Stimulated activated CD4-positive, alpha-beta T cell treated with anti-CD3 and anti-CD28 coated beads, Interleukin-4, amount 100 ng/mL, for 48 hours (primary cell): ENCODE data around the gene AMIGO1.
A peak's percentile ranks its signal among the peaks of the same experiment; 100 is the strongest.

Source experiments
- DNase-seq, 2 donors: peaks; one replicate each; pipeline ENCODE4 v3.0.0-alpha.2; 2020; ENCODE audit warnings: low read depth in 2 of 2

AMIGO1 gene, protein sequence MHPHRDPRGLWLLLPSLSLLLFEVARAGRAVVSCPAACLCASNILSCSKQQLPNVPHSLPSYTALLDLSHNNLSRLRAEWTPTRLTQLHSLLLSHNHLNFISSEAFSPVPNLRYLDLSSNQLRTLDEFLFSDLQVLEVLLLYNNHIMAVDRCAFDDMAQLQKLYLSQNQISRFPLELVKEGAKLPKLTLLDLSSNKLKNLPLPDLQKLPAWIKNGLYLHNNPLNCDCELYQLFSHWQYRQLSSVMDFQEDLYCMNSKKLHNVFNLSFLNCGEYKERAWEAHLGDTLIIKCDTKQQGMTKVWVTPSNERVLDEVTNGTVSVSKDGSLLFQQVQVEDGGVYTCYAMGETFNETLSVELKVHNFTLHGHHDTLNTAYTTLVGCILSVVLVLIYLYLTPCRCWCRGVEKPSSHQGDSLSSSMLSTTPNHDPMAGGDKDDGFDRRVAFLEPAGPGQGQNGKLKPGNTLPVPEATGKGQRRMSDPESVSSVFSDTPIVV

GRCh38 chr1:109509176-109510134 lies at the start of gene AMIGO1:
Gene AMIGO1, minus strand, starts transcription at chr1:109509727. Its CDS starts 815 bp downstream, at chr1:109508912.
- peak; percentile 45 to 63 for DNase-seq

DNA sequence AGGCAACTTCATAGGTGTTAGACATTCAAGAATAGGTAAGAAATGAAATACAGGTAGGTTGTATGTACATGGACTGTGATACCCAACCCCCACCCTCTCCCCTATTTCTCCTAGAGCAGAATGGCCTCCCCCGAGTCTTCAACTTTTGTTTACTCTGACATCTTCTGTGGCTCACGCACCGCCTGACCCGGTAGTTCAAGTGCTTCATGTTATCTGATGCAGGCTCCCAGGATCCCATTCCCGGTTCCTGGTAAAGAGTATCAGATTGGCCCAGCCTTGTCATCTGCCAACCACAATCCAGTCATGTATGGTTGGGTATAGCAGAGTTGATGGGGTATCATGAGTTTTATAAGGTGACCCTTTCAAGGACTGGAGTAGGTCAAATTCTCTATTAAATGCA lies 48.0 kb upstream of the AMIGO1 start:
- no peak for DNase-seq

GRCh38 chr1:109556563-109556962 lies 47.0 kb upstream of the AMIGO1 start:
- no peak for DNase-seq

GRCh38 chr1:109548321-109549267 lies 39.1 kb upstream of the AMIGO1 start, which contains the start of gene GNAI3:
Gene GNAI3, plus strand, starts transcription at chr1:109548615. Its CDS starts 106 bp downstream, at chr1:109548721.
- DNase-seq = peak; percentile 88 to 94

GRCh38 chr1:109547463-109548320 lies 38.2 kb upstream of the AMIGO1 start:
- DNase-seq = peak in 1 of 2 donors; percentile 9

DNA sequence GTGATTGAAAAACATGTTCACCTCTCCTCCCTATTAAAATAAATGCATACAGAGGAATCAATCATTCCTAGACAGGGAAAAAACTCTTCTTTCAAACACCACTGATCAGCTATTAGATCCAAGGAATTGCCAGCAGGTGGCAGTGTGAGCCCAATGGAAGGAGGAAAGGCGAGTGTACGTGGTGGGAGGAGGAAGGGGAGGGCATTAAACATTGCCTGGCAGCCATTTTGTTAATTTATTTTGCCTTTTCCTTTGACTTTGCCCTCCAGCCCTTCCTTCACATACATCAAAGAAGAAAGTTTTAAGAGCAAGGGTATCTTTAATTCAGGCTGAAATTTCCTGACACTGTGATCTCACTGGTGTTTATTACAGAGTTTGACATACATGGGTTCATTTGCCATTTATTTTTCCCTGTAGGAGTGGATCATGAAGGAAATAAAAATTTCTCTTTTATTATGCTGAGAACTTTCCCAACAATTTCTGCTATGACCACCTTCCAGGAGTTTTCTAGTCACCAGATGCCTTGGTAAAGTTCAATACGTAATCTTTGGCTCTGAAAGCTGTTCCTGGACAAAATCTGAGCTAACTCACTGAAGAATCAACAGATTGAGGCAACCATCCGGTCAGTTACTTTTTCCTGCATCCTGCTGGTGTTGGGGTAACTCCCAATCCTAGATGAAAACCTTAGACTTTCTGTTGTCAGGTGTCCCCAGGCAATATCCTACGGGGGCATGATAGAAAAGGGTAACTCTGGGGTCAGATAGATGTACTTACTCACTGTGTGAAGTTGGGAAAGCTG lies 37.0 kb upstream of the AMIGO1 start:
- peak; percentile 86 to 88 for DNase-seq

DNA sequence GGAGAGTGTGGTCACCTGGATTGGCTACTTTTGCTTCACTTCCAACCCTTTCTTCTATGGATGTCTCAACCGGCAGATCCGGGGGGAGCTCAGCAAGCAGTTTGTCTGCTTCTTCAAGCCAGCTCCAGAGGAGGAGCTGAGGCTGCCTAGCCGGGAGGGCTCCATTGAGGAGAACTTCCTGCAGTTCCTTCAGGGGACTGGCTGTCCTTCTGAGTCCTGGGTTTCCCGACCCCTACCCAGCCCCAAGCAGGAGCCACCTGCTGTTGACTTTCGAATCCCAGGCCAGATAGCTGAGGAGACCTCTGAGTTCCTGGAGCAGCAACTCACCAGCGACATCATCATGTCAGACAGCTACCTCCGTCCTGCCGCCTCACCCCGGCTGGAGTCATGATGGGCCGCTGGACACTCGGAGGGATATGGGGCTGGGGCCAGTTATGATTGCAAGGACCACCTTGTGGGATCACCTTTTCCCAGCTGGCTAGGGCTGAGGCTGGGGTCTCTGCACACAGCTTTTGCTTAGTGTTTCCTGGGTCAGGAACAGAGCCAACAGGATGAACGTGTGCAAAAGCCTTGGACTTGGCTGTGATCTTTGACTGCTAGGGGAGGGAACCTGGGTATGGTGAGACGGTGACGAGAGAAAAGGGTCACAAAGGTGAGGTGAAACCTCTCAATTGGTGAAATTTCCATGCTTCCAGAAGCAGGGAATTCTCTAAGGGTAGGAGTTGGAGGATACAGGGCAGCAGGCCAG lies 34.6 kb upstream of the AMIGO1 start:
- DNase-seq = no peak

- no peak for DNase-seq
These were observed 33.9 kb upstream of the AMIGO1 start for GRCh38 chr1:109543283-109543987.

- DNase-seq = no peak
These were observed 33.1 kb upstream of the AMIGO1 start for GRCh38 chr1:109542657-109543056.

DNA sequence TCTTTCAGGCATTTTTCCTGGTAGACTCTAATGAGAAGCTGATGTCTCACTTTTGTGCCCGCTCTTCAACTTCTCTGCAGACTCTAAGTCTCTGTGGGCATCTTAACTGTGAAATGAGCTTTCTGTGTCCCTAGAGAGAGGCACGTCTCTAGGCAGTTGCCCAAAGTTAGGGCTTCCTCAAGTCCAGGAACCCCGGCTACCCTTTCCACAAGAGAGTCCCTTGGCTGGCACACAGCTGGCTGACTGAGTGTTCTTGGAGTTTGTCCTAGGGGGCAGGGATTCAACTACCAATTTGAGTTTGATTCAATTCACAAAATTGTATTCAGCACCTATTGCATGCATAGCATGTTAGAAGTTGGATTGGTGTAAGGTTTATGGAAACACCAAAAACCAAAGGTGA lies 31.6 kb upstream of the AMIGO1 start:
- DNase-seq = no peak

DNA sequence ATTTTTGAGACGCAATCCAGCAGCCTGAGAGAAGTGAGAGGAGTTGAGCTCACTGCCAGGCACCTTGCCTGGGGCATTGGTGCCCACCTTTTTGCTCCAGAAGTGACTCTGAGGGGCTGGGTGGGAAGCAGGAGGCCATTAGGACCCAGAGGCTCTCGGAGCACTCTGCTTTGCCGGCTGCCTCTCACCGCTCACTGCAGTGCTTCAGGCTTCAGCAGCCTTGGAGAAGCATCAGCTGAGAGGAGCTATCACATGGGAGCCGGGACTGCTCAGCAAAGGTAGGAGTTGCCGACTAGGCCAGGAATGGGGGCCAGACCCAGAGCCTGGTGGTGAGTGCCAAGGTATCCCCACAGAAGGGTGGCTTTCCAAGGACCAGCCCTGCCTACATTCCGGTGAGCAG lies 30.1 kb upstream of the AMIGO1 start, which contains the start of gene GPR61:
GPR61 (plus strand) TSS at position 197 of the 400 bp plus-strand sequence. CDS start 3,151 bp downstream, outside the sequence.
- no peak for DNase-seq

GRCh38 chr1:109538827-109539555 lies 29.5 kb upstream of the AMIGO1 start:
- no peak for DNase-seq

DNA sequence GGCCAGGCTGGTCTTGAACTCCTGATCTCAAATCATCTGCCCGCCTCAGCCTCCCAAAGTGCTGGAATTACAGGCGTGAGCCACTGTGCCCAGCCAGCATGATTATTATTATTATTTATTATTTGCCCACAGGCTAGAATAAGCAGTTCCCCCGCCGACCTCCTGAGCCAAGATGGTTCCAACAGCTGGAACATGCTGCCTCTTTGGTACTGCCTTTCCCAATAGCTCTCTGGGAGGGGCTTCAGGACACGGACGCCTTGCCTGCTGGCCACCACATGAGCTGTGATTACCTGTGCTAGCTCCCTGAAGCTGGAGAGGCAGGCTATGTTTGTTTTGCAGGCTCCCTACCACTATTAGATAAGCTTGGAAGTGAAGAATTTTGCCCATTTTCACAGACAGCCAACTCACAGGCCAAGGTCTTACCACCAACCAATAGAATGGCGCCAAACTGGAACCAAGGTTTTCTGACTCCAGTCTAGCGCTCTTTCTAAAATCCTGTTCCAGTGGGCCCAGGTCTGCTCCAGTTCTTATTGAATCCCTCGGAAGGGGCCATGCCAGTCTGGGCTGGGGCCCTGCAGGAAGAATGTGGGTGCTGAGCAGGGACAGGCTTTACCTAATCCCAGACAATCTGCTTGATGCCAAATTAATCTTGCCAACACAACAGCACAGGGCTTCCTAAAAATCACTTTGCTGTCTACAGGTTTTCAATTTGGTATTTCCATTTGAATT lies 28.1 kb upstream of the AMIGO1 start:
- DNase-seq = no peak

DNA sequence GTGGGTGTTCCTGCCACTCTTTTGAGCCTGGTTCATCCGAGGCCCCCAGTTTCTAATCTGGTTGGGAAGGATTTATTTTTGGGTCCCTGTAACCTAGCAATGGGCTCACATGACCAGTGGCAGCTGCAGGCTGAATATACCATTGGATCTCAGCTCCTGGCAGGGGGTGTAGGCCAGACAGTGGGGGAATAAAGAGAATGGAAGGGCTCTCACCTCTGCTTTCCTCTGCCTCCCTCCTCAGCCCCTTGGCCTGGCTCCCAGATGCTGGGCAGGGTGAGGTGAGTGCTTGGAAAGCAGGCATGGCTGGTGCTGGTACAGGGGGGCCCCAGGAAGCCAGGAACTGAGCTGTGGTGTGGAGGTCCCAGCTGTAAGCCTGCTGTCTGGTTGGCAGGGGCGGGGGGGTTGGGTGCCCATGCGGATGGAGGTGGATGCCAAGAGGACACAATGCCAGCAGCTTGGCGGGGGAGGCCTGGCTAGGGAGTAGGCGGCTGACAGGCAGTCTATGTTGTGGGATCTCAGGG lies 26.5 kb upstream of the AMIGO1 start:
- DNase-seq = no peak

DNA sequence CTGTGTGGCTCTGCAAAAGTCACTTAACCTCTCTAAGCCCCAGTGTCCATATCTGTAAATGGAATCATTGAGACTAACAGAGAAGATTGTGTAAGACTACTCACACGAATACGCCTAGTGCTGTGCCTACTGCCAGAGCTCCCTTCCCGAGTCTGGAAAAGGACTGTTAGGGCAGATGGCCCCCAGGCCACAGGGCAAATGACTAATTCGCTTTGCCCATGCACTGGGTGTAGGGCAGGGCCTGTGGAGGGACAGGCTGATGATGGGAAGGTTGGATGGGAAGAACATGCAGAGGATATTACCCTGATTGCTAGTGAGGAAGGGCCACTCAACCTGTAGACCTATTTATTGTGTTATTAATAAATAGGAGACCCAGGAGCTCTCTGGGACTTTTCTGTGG lies 26.0 kb upstream of the AMIGO1 start:
- no peak for DNase-seq

DNA sequence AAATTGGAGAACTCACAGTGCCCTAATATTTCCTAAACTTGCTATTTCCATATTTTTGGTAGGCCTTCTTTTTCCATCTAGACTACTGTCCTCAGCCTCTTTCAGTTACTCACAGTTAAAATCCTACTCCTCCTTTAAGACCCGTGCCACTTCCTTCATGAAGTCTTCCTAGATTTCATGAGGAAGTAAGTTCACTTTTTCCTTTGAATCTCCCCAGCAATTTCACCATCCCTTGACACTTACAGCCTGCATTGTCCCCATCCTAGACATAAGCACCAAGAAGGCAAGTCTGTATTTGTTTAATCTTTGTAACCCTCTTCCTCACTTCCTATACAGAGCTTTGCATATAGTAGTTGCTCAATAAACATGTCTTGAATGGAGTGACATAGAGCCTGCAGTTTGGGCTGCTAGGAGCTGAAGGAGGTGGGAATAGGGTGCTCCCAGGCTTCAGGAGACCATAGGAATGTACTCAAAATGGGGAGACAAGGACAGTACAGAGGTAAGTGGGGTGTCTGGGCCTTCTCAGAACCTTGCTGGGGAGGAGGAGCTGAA lies 24.9 kb upstream of the AMIGO1 start:
- no peak for DNase-seq
